ENCODE measurements around the gene SLC8A2. TPM values are rescaled to one million over a fixed set of nuclear protein-coding genes. Genes with fewer than 3 reads are reported as not detected.

The SLC8A2 gene
- total and polyA plus RNA-seq, 2 donors (not counting 1 experiment from before 2014, with no cell fraction given) = 0.07 TPM; not detected in 1

- Histone ChIP-seq H3K27me3 (replicated peaks in 1 of 4; ENCODE audit: control extremely low read depth in 1 of 4, control insufficient read depth in 3 of 4, insufficient read depth in 4 of 4, low read length in 3 of 4) (no peaks in the 10 kb centered on the region), H3K27ac (ENCODE audit: low read length in 2 of 2) (no peak overlapping the region), H3K4me1 (ENCODE audit: control insufficient read depth in 2 of 2, insufficient read depth in 2 of 2, low read length in 2 of 2) (no peaks in the 10 kb centered on the region), H3K9me3 (ENCODE audit: control extremely low read depth in 1 of 3, control insufficient read depth in 2 of 3, insufficient read depth in 1 of 3, low read length in 2 of 3) (no peaks in the 10 kb centered on the region), H3K9ac (ENCODE audit: low read length) (no peak overlapping the region), H2AFZ (ENCODE audit: insufficient read depth, low read depth, low read length, poor library complexity, severe bottlenecking) (no peak overlapping the region), H3K4me2 (replicated peaks; ENCODE audit: low read depth, low read length, poor library complexity, severe bottlenecking) (no peak overlapping the region), H4K20me1 (ENCODE audit: control insufficient read depth, insufficient read depth, low read length, poor library complexity, severe bottlenecking) (peaks cover 86% of the 10 kb centered on the region), H3K36me3 (replicated peaks in 1 of 2; ENCODE audit: control extremely low read depth in 1 of 2, control insufficient read depth in 1 of 2, extremely low read depth in 1 of 2, insufficient read depth in 2 of 2, low read length in 1 of 2) (peaks cover 0 to 38% of the 10 kb centered on the region in 2 experiments), H3K4me3 (ENCODE audit: control extremely low read depth in 1 of 5, extremely low read depth in 1 of 5, insufficient read depth in 1 of 5, low read depth in 2 of 5, low read length in 4 of 5) (no peak overlapping the region), H3K79me2 (ENCODE audit: control insufficient read depth, insufficient read depth, low read length) (peaks cover 50% of the 10 kb centered on the region)
- CTCF ChIA-PET = no interaction called here
- DNase-seq = no peak
- H3K9me3 Mint-ChIP-seq (ENCODE audit: insufficient read depth) = no peaks in the 10 kb centered on the region
- no peak overlapping the region for H3K27ac Mint-ChIP-seq
- no peaks in the 10 kb centered on the region for H3K27me3 Mint-ChIP-seq
- peaks cover 11% of the 10 kb centered on the region for H3K4me1 Mint-ChIP-seq
- TF ChIP-seq, protein P1, sequence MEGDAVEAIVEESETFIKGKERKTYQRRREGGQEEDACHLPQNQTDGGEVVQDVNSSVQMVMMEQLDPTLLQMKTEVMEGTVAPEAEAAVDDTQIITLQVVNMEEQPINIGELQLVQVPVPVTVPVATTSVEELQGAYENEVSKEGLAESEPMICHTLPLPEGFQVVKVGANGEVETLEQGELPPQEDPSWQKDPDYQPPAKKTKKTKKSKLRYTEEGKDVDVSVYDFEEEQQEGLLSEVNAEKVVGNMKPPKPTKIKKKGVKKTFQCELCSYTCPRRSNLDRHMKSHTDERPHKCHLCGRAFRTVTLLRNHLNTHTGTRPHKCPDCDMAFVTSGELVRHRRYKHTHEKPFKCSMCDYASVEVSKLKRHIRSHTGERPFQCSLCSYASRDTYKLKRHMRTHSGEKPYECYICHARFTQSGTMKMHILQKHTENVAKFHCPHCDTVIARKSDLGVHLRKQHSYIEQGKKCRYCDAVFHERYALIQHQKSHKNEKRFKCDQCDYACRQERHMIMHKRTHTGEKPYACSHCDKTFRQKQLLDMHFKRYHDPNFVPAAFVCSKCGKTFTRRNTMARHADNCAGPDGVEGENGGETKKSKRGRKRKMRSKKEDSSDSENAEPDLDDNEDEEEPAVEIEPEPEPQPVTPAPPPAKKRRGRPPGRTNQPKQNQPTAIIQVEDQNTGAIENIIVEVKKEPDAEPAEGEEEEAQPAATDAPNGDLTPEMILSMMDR (IDR thresholded peaks at IDR 0.05) = no peak
- no peak for TF ChIP-seq EZH2 (IDR thresholded peaks at IDR 0.05; ENCODE audit: borderline replicate concordance, insufficient read depth, low read depth, low read length, poor library complexity, severe bottlenecking)
- intact Hi-C loops (cut with micrococcal nuclease) = no loop called here
- H3K4me3 Mint-ChIP-seq = no peak overlapping the region
- WGBS (ENCODE audit: insufficient coverage) = 100% methylated on average over 5 of the region's 6 CpGs
- ATAC-seq (ENCODE audit: low read depth) = no peak
- POLR2A ChIA-PET = no interaction called here
Measured at GRCh38 chr19:47505506-47505905, 33.8 kb upstream of the SLC8A2 start.

DNA sequence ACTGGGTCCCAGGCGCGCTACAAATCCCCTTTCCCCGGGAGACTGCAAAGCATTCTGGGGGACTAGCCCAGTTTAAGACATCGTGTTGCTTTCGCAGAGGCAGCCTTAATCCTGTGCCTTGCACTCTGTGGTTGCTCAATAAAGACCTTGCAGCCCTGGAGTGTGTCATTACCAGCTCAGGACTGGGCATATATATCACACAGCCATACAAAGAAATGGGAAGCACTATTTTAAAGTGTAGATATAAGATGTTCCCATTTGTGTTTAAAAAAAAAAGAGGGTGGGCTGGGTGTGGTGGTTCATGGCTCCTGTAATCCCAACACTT lies 32.1 kb upstream of the SLC8A2 start:
- Mint-ChIP-seq H3K9me3 (ENCODE audit: insufficient read depth) (no peaks in the 10 kb centered on the region), H3K4me3 (no peak overlapping the region), H3K27ac (no peak overlapping the region), H3K4me1 (no peaks in the 10 kb centered on the region), H3K27me3 (no peaks in the 10 kb centered on the region)
- TF ChIP-seq, protein P1 (IDR thresholded peaks at IDR 0.05) = no peak
- no peak for TF ChIP-seq EZH2 (IDR thresholded peaks at IDR 0.05; ENCODE audit: borderline replicate concordance, insufficient read depth, low read depth, low read length, poor library complexity, severe bottlenecking)
- no peaks in the 10 kb centered on the region for H3K9me3 ChIP-seq (ENCODE audit: control extremely low read depth in 1 of 3, control insufficient read depth in 2 of 3, insufficient read depth in 1 of 3, low read length in 2 of 3)
- 87% methylated on average over 5 of the region's 5 CpGs for WGBS (ENCODE audit: insufficient coverage)
- H2AFZ ChIP-seq (ENCODE audit: insufficient read depth, low read depth, low read length, poor library complexity, severe bottlenecking) = no peak overlapping the region
- CTCF ChIA-PET = no interaction called here
- H3K4me1 ChIP-seq (ENCODE audit: control insufficient read depth in 2 of 2, insufficient read depth in 2 of 2, low read length in 2 of 2) = no peaks in the 10 kb centered on the region
- POLR2A ChIA-PET = no interaction called here
- H3K79me2 ChIP-seq (ENCODE audit: control insufficient read depth, insufficient read depth, low read length) = peaks cover 38% of the 10 kb centered on the region
- DNase-seq = no peak
- intact Hi-C loops (cut with micrococcal nuclease) = no loop called here
- H4K20me1 ChIP-seq (ENCODE audit: control insufficient read depth, insufficient read depth, low read length, poor library complexity, severe bottlenecking) = peaks cover 86% of the 10 kb centered on the region
- no peaks in the 10 kb centered on the region for H3K27me3 ChIP-seq (replicated peaks in 1 of 4; ENCODE audit: control extremely low read depth in 1 of 4, control insufficient read depth in 3 of 4, insufficient read depth in 4 of 4, low read length in 3 of 4)
- H3K4me2 ChIP-seq (replicated peaks; ENCODE audit: low read depth, low read length, poor library complexity, severe bottlenecking) = no peak overlapping the region
- H3K27ac ChIP-seq (ENCODE audit: low read length in 2 of 2) = no peak overlapping the region
- no peak overlapping the region for H3K4me3 ChIP-seq (ENCODE audit: control extremely low read depth in 1 of 5, extremely low read depth in 1 of 5, insufficient read depth in 1 of 5, low read depth in 2 of 5, low read length in 4 of 5)
- peaks cover 0 to 50% of the 10 kb centered on the region in 2 experiments for H3K36me3 ChIP-seq (replicated peaks in 1 of 2; ENCODE audit: control extremely low read depth in 1 of 2, control insufficient read depth in 1 of 2, extremely low read depth in 1 of 2, insufficient read depth in 2 of 2, low read length in 1 of 2)
- H3K9ac ChIP-seq (ENCODE audit: low read length) = no peak overlapping the region
- ATAC-seq (ENCODE audit: low read depth) = no peak
